GM21619 (cell line): ENCODE results near the gene HAUS8.
A peak's percentile ranks its signal among the peaks of the same experiment; 100 is the strongest.
"Not testable (repeated sequence)": the region's sequence is repeated elsewhere in the genome, so short reads cannot be mapped to it uniquely, and the experiment has no call there.

Experiments used
- ATAC-seq: cut with Tn5 transposase; IDR thresholded peaks from one replicate; pipeline ENCODE4 v1.9.1; 2021; ENCODE audit not compliant: unreplicated experiment

The HAUS8 gene

GRCh38 chr19:17103177-17103576 lies 27.9 kb upstream of the HAUS8 start:
- no peak for ATAC-seq

- ATAC-seq, result no peak
Observed at GRCh38 chr19:17101686-17102628, 26.7 kb upstream of the HAUS8 start.

- ATAC-seq, result no peak
Observed at GRCh38 chr19:17098326-17098725, 23.1 kb upstream of the HAUS8 start.

- ATAC-seq, result no peak
Observed at GRCh38 chr19:17097593-17098126, 22.4 kb upstream of the HAUS8 start.

- ATAC-seq, result no peak
Observed at GRCh38 chr19:17095141-17095919, 20.1 kb upstream of the HAUS8 start.

- not testable (repeated sequence) for ATAC-seq
Observed at GRCh38 chr19:17094694-17095093, 19.4 kb upstream of the HAUS8 start.

- no peak for ATAC-seq
Observed at GRCh38 chr19:17092696-17093095, 17.4 kb upstream of the HAUS8 start.

GRCh38 chr19:17091758-17092333 lies 16.6 kb upstream of the HAUS8 start:
- no peak for ATAC-seq

GRCh38 chr19:17090583-17090982 lies 15.3 kb upstream of the HAUS8 start:
- no peak for ATAC-seq

GRCh38 chr19:17088552-17088951 lies 13.3 kb upstream of the HAUS8 start:
- ATAC-seq, result no peak

- no peak for ATAC-seq
Observed at GRCh38 chr19:17086834-17087233, 11.6 kb upstream of the HAUS8 start.

GRCh38 chr19:17086120-17086519 lies 10.9 kb upstream of the HAUS8 start:
- no peak for ATAC-seq

- no peak for ATAC-seq
Observed at GRCh38 chr19:17081672-17082630, 6.7 kb upstream of the HAUS8 start.

- no peak for ATAC-seq
Observed at GRCh38 chr19:17080440-17080801, 5.2 kb upstream of the HAUS8 start.

- peak; percentile 38 for ATAC-seq
Observed at GRCh38 chr19:17079710-17080439, 4.6 kb upstream of the HAUS8 start.

- ATAC-seq, result no peak
Observed at GRCh38 chr19:17078920-17079709, 3.9 kb upstream of the HAUS8 start.

- ATAC-seq, result no peak
Observed at GRCh38 chr19:17078036-17078919, 3.0 kb upstream of the HAUS8 start.
